CD14-positive monocyte (primary cell): ENCODE results near the gene PRELP. TPM values are rescaled to one million over a fixed set of nuclear protein-coding genes. Genes with fewer than 3 reads are reported as not detected.

Experiments
- DNase-seq, 3 donors: peaks; one replicate each; pipeline ENCODE4 v3.0.0-alpha.2; 2011 to 2022
- H2AFZ ChIP-seq: 2 replicates; pipeline ENCODE4 v1.6.0; 2012; ENCODE audit warnings: mild to moderate bottlenecking, low read depth, low read length, inconsistent platforms; ENCODE audit not compliant: insufficient read depth, poor library complexity, severe bottlenecking
- H3K27ac ChIP-seq, 2 donors: 1 replicate in 1 of 2; 2 replicates in 1 of 2; pipeline ENCODE4 v1.5.1; 2012 to 2013; ENCODE audit warnings: low read length in 2 of 2, control low read depth in 1 of 2, inconsistent platforms in 1 of 2, low read depth in 1 of 2, mild to moderate bottlenecking in 1 of 2
- H3K27me3 ChIP-seq, 2 donors: one replicate each; pipeline versions ENCODE4 v1.6.0 to v1.6.1; 2011 to 2013; ENCODE audit warnings: low read length in 2 of 2; ENCODE audit not compliant: control insufficient read depth in 2 of 2, insufficient read depth in 2 of 2
- H3K36me3 ChIP-seq, 2 donors: replicated peaks in 1 of 2; 1 replicate in 1 of 2; 2 replicates in 1 of 2; pipeline versions ENCODE4 v1.5.1 to v1.6.1; 2012 to 2013; ENCODE audit warnings: low read length in 2 of 2, control low read depth in 1 of 2, inconsistent platforms in 1 of 2, mild to moderate bottlenecking in 1 of 2; ENCODE audit not compliant: insufficient read depth in 2 of 2, control insufficient read depth in 1 of 2
- H3K4me1 ChIP-seq, 2 donors: 1 replicate in 1 of 2; 2 replicates in 1 of 2; pipeline versions ENCODE4 v1.5.1 to v1.6.1; 2012 to 2013; ENCODE audit warnings: low read length in 2 of 2, control low read depth in 1 of 2, inconsistent platforms in 1 of 2, mild to moderate bottlenecking in 1 of 2, moderate library complexity in 1 of 2; ENCODE audit not compliant: insufficient read depth in 2 of 2, control insufficient read depth in 1 of 2
- H3K4me2 ChIP-seq: replicated peaks from 2 replicates; pipeline ENCODE3; 2012; ENCODE audit warnings: low read length, moderate library complexity, mild to moderate bottlenecking; ENCODE audit not compliant: poor library complexity, severe bottlenecking; ENCODE audit errors: extremely low read depth
- H3K4me3 ChIP-seq, 3 experiments: fragments of 200-600 bp in 1 of 3; sonication (generic) in 1 of 3; replicated peaks in 1 of 3; 1 replicate in 2 of 3; 2 replicates in 1 of 3; pipeline ENCODE4 v1.5.1; 2011 to 2013; ENCODE audit warnings: low read length in 3 of 3, mild to moderate bottlenecking in 3 of 3, control low read depth in 2 of 3, low read depth in 2 of 3, inconsistent platforms in 1 of 3, moderate library complexity in 1 of 3
- H3K79me2 ChIP-seq: 2 replicates; pipeline ENCODE4 v1.6.0; 2012; ENCODE audit warnings: mild to moderate bottlenecking, control low read depth, inconsistent platforms, low read length, moderate library complexity; ENCODE audit not compliant: insufficient read depth
- H3K9ac ChIP-seq: 2 replicates; pipeline ENCODE4 v1.6.0; 2017; ENCODE audit warnings: low read length, mild to moderate bottlenecking; ENCODE audit not compliant: insufficient read depth, poor library complexity, severe bottlenecking
- H3K9me3 ChIP-seq, 2 donors: replicated peaks in 1 of 2; 1 replicate in 1 of 2; 2 replicates in 1 of 2; pipeline versions ENCODE4 v1.5.1 to v1.6.1; 2012 to 2013; ENCODE audit warnings: low read length in 2 of 2, control low read depth in 1 of 2; ENCODE audit not compliant: control insufficient read depth in 1 of 2, insufficient read depth in 1 of 2
- H4K20me1 ChIP-seq: 2 replicates; pipeline ENCODE4 v1.6.0; 2012; ENCODE audit warnings: mild to moderate bottlenecking, low read length, control low read depth, moderate library complexity; ENCODE audit not compliant: insufficient read depth
- H3K27ac Mint-ChIP-seq, 7 donors: one replicate each; pipeline ENCODE4 v1.8.0; 2020; ENCODE audit warnings: mild to moderate bottlenecking in 7 of 7, mixed read lengths in 7 of 7, moderate library complexity in 6 of 7, inconsistent platforms in 2 of 7
- H3K27me3 Mint-ChIP-seq, 3 donors: one replicate each; pipeline ENCODE4 v1.8.0; 2021 to 2022; ENCODE audit warnings: low read depth in 3 of 3, mild to moderate bottlenecking in 3 of 3, mixed read lengths in 3 of 3, moderate library complexity in 3 of 3, inconsistent platforms in 1 of 3
- H3K36me3 Mint-ChIP-seq, 2 donors: one replicate each; pipeline ENCODE4 v1.8.0; 2020; ENCODE audit warnings: mixed read lengths in 2 of 2, inconsistent platforms in 1 of 2, mild to moderate bottlenecking in 1 of 2
- H3K4me1 Mint-ChIP-seq: one replicate; pipeline ENCODE4 v1.8.0; 2020; ENCODE audit warnings: mild to moderate bottlenecking, mixed read lengths
- H3K4me3 Mint-ChIP-seq, 2 donors: one replicate each; pipeline ENCODE4 v1.8.0; 2020; ENCODE audit warnings: mild to moderate bottlenecking in 2 of 2, mixed read lengths in 2 of 2, moderate library complexity in 1 of 2
- H3K9me3 Mint-ChIP-seq, 7 donors: one replicate each; pipeline ENCODE4 v1.8.0; 2020 to 2022; ENCODE audit warnings: mixed read lengths in 7 of 7, mild to moderate bottlenecking in 6 of 7, moderate library complexity in 6 of 7, inconsistent platforms in 2 of 7
- CTCF ChIP-seq: fragments of 200-600 bp; IDR thresholded peaks from one replicate; pipeline ENCODE4 v1.8.0; 2022; ENCODE audit warnings: antibody characterized with exemption, mild to moderate bottlenecking
- WGBS: methylation state at CpG from one replicate; pipeline ENCODE4 v1.1.5; 2013; ENCODE audit warnings: missing lambda C conversion rate; ENCODE audit not compliant: insufficient coverage; 5-methylcytosine and 5-hydroxymethylcytosine counted together
- intact Hi-C, 2 donors: fragments of 100-400 bp; cut with micrococcal nuclease; formaldehyde crosslinking; loops; one replicate each; pipeline versions ENCODE4 v1.15.0 to v1.15.1; 2023
- polyA plus RNA-seq, 3 donors: library from polyadenylated mRNA; depleted of rRNA in 1 of 3; unstranded in 2 of 3; stranded (reverse) in 1 of 3; fragments of 300-500 nt in 2 of 3; fragments of >200 nt in 1 of 3; fragmentation: Illumina TruSeq in 2 of 3; gene quantifications; 1 replicate in 2 of 3; 2 replicates in 1 of 3; pipeline ENCODE4 v1.2.3, GENCODE V29; 2012 to 2021

Gene PRELP
- polyA plus RNA-seq, 3 donors, result not detected

- H3K27me3 ChIP-seq, result no peaks in the 10 kb centered on the region
- no CpG with 5 or more reads among the region's 5 CpGs for WGBS
- H3K9me3 ChIP-seq, result no peaks in the 10 kb centered on the region
- Mint-ChIP-seq H3K4me3 (no peak overlapping the region), H3K27me3 (peaks cover 4 to 10% (median 7%) of the 10 kb centered on the region in 3 donors), H3K4me1 (no peaks in the 10 kb centered on the region), H3K9me3 (no peaks in the 10 kb centered on the region), H3K36me3 (no peaks in the 10 kb centered on the region), H3K27ac (peak overlapping the region in 1 of 7 donors; percentile 35)
- no peak overlapping the region for H3K9ac ChIP-seq
- no peak overlapping the region for H3K4me2 ChIP-seq
- H4K20me1 ChIP-seq, result no peaks in the 10 kb centered on the region
- H3K36me3 ChIP-seq, result no peaks in the 10 kb centered on the region
- H3K4me3 ChIP-seq, result no peak overlapping the region
- H3K4me1 ChIP-seq, result no peaks in the 10 kb centered on the region
- no peak overlapping the region for H3K27ac ChIP-seq
- DNase-seq, result no peak
- no peak for TF ChIP-seq CTCF
- no peak overlapping the region for H2AFZ ChIP-seq
- no peaks in the 10 kb centered on the region for H3K79me2 ChIP-seq
- intact Hi-C loops, result no loop called here
These were observed 21.7 kb downstream of the PRELP start for GRCh38 chr1:203497269-203497777.

- no peak overlapping the region for H3K9ac ChIP-seq
- H3K36me3 ChIP-seq, result no peaks in the 10 kb centered on the region
- H3K79me2 ChIP-seq, result no peaks in the 10 kb centered on the region
- H4K20me1 ChIP-seq, result no peaks in the 10 kb centered on the region
- no peaks in the 10 kb centered on the region for H3K9me3 ChIP-seq
- H3K4me2 ChIP-seq, result no peak overlapping the region
- no peak for TF ChIP-seq CTCF
- Mint-ChIP-seq H3K4me1 (peaks cover 2% of the 10 kb centered on the region), H3K27ac (peak overlapping the region in 1 of 7 donors; percentile 74), H3K27me3 (peaks cover 9 to 18% (median 10%) of the 10 kb centered on the region in 3 donors), H3K9me3 (no peaks in the 10 kb centered on the region), H3K36me3 (no peaks in the 10 kb centered on the region), H3K4me3 (no peak overlapping the region)
- H3K4me1 ChIP-seq, result no peaks in the 10 kb centered on the region
- intact Hi-C loops, result loop anchor here in 1 of 2 donors (10.0 kb wide), 1 partner anchor 275 kb away; no protein-coding TSS in a partner anchor
- H2AFZ ChIP-seq, result no peak overlapping the region
- no peaks in the 10 kb centered on the region for H3K27me3 ChIP-seq
- no peak overlapping the region for H3K4me3 ChIP-seq
- DNase-seq, result no peak
- H3K27ac ChIP-seq, result no peak overlapping the region
- 98% methylated on average over 6 of the region's 7 CpGs for WGBS
These were observed 24.2 kb downstream of the PRELP start for GRCh38 chr1:203499643-203500278.
